Measurements from ENCODE around the gene TPSG1. TPM values are rescaled to one million over a fixed set of nuclear protein-coding genes. Genes with fewer than 3 reads are reported as not detected.
"Not testable (repeated sequence)": the region's sequence is repeated elsewhere in the genome, so short reads cannot be mapped to it uniquely, and the experiment has no call there.

The TPSG1 gene
- total and polyA plus RNA-seq, 2 experiments from 2014 or later, result 0.77 TPM; not detected in 1

- Histone ChIP-seq H3K36me3 (no peaks in the 10 kb centered on the region), H3K9me3 (ENCODE audit: low read depth) (no peaks in the 10 kb centered on the region), H3K27ac (no peak overlapping the region), H3K4me3 (no peak overlapping the region), H3K27me3 (no peaks in the 10 kb centered on the region), H3K4me1 (ENCODE audit: low read depth) (no peaks in the 10 kb centered on the region)
- no peak for TF ChIP-seq CTCF (IDR thresholded peaks at IDR 0.05; ENCODE audit: low read depth, low read length)
- DNase-seq (ENCODE audit: low read depth in 1 of 2, low spot score in 1 of 2), result no peak
These were observed 23.6 kb downstream of the TPSG1 start for GRCh38 chr16:1201444-1201843.

GRCh38 chr16:1200014-1200627 lies 24.9 kb downstream of the TPSG1 start:
- Histone ChIP-seq H3K27ac (no peak overlapping the region), H3K9me3 (ENCODE audit: low read depth) (no peaks in the 10 kb centered on the region), H3K27me3 (no peaks in the 10 kb centered on the region), H3K4me3 (no peak overlapping the region), H3K36me3 (no peaks in the 10 kb centered on the region), H3K4me1 (ENCODE audit: low read depth) (no peaks in the 10 kb centered on the region)
- no peak for TF ChIP-seq CTCF (IDR thresholded peaks at IDR 0.05; ENCODE audit: low read depth, low read length)
- DNase-seq (ENCODE audit: low read depth in 1 of 2, low spot score in 1 of 2), result no peak

GRCh38 chr16:1199347-1200013 lies 25.6 kb downstream of the TPSG1 start:
- Histone ChIP-seq H3K27ac (no peak overlapping the region), H3K36me3 (no peaks in the 10 kb centered on the region), H3K4me1 (ENCODE audit: low read depth) (no peaks in the 10 kb centered on the region), H3K27me3 (no peaks in the 10 kb centered on the region), H3K4me3 (no peak overlapping the region), H3K9me3 (ENCODE audit: low read depth) (no peaks in the 10 kb centered on the region)
- DNase-seq (ENCODE audit: low read depth in 1 of 2, low spot score in 1 of 2), result no peak
- no peak for TF ChIP-seq CTCF (IDR thresholded peaks at IDR 0.05; ENCODE audit: low read depth, low read length)

- not testable (repeated sequence) for H3K4me3 ChIP-seq; H3K27ac ChIP-seq; H3K36me3 ChIP-seq; DNase-seq (ENCODE audit: low read depth in 1 of 2, low spot score in 1 of 2); H3K9me3 ChIP-seq (ENCODE audit: low read depth); H3K4me1 ChIP-seq (ENCODE audit: low read depth); H3K27me3 ChIP-seq
These were observed 26.3 kb downstream of the TPSG1 start for GRCh38 chr16:1198671-1199346.

- Histone ChIP-seq H3K9me3 (ENCODE audit: low read depth) (no peaks in the 10 kb centered on the region), H3K4me3 (no peak overlapping the region), H3K27me3 (no peaks in the 10 kb centered on the region), H3K4me1 (ENCODE audit: low read depth) (no peaks in the 10 kb centered on the region), H3K36me3 (no peaks in the 10 kb centered on the region), H3K27ac (no peak overlapping the region)
- TF ChIP-seq CTCF (IDR thresholded peaks at IDR 0.05; ENCODE audit: low read depth, low read length), result no peak
- DNase-seq (ENCODE audit: low read depth in 1 of 2, low spot score in 1 of 2), result no peak
These were observed 26.9 kb downstream of the TPSG1 start for GRCh38 chr16:1198194-1198593.
